Small intestine (tissue), 7 donors: Measurements from ENCODE around the gene LPP. TPM values are rescaled to one million over a fixed set of nuclear protein-coding genes. Genes with fewer than 3 reads are reported as not detected.

Source experiments
- DNase-seq, 2 donors: peaks; one replicate each; pipeline versions ENCODE4 v3.0.0 to v3.0.0-alpha.2; 2013
- FAIRE-seq: peaks from 2 replicates; lab custom pipeline; 2012; peaks lifted over from hg19 to GRCh38; lab: Jason Lieb, UNC
- H3K27ac ChIP-seq, 3 donors: one replicate each; pipeline ENCODE4 v1.5.1; 2013; ENCODE audit warnings: low read length in 2 of 3, mild to moderate bottlenecking in 2 of 3, control low read depth in 1 of 3, inconsistent platforms in 1 of 3, low read depth in 1 of 3, moderate library complexity in 1 of 3
- H3K27me3 ChIP-seq, 3 donors: one replicate each; pipeline ENCODE4 v1.6.1; 2013; ENCODE audit warnings: low read length in 3 of 3, inconsistent platforms in 1 of 3; ENCODE audit not compliant: control insufficient read depth in 3 of 3, insufficient read depth in 3 of 3
- H3K36me3 ChIP-seq, 3 donors: one replicate each; pipeline ENCODE4 v1.6.1; 2013; ENCODE audit warnings: low read length in 3 of 3, inconsistent platforms in 1 of 3, low read depth in 1 of 3, mild to moderate bottlenecking in 1 of 3, moderate library complexity in 1 of 3; ENCODE audit not compliant: control insufficient read depth in 3 of 3, insufficient read depth in 2 of 3
- H3K4me1 ChIP-seq, 3 donors: one replicate each; pipeline ENCODE4 v1.6.1; 2013; ENCODE audit warnings: low read length in 2 of 3, inconsistent platforms in 1 of 3, low read depth in 1 of 3, mild to moderate bottlenecking in 1 of 3, moderate library complexity in 1 of 3; ENCODE audit not compliant: control insufficient read depth in 3 of 3, insufficient read depth in 2 of 3
- H3K4me3 ChIP-seq, 3 donors: one replicate each; pipeline ENCODE4 v1.5.1; 2013; ENCODE audit warnings: low read length in 3 of 3, control low read depth in 1 of 3, inconsistent platforms in 1 of 3, low read depth in 1 of 3, mild to moderate bottlenecking in 1 of 3, moderate library complexity in 1 of 3
- H3K9me3 ChIP-seq, 2 donors: one replicate each; pipeline ENCODE4 v1.6.1; 2013; ENCODE audit warnings: low read depth in 1 of 2, low read length in 1 of 2; ENCODE audit not compliant: control insufficient read depth in 2 of 2, insufficient read depth in 1 of 2
- WGBS, 3 donors: extraction: QIAGEN DNeasy Blood & Tissue Kit; methylation state at CpG; one replicate each; pipeline ENCODE4 v1.1.7; 2013; 5-methylcytosine and 5-hydroxymethylcytosine counted together
- polyA plus RNA-seq, 4 donors: library from polyadenylated mRNA; stranded (reverse) in 3 of 4; unstranded in 1 of 4; fragments of 200-250 nt in 3 of 4; fragments of 120-200 nt in 1 of 4; gene quantifications; one replicate each; pipeline versions ENCODE4 v1.2.1 to v1.2.3, GENCODE V29; 2013
- donor health status: healthy with polysubstance abuse.
- donor health status: control.
- donor health status: control.
- donor health status: Bipolar disorder and iron deficiency.
- donor health status: healthy.

The LPP gene
- polyA plus RNA-seq, 4 donors = 5.4 to 35.8 (median 12.4) TPM

DNA sequence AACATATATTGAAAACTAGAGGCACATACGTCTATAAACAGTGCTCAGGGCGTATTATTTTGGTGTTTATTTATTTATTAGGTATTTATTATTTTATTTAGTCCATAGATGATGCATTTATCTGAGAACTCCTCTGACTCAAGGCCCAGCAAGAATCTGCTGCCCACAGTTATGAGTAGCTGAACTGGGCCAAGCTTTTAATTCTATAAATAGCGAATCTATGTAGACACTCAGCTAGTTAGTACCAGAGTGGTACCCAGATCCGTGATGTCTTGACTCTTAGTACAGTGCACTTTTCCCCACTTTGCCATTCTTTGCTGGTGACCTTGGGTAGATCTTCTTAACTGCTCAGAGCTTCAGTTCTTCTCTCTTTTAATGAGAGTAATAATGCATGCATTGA, 647.4 kb downstream of the LPP start:
- no peak for FAIRE-seq
- whole genome bisulfite sequencing, 3 donors = 93 to 96% (median 94%) methylated on average over 4 of the region's 4 CpGs

DNA sequence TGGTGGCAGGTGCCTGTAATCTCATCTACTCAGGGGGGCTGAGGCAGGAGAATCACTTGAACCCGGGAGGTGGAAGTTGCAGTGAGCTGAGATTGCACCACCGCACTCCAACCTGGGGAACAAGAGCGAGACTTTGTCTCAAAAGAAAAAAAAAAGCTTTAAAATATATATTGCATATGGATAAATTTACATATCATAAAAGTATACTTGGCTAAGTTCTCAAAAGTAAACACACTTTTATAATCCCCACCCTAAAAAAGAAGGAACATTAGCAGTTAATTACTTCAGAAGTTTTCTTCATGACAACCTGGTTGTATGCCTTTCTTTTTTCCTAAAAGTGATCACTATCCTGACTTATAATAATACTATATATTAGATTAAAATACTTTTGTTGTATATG, 648.7 kb downstream of the LPP start:
- no peaks in the 10 kb centered on the region for H3K36me3 ChIP-seq
- FAIRE-seq = no peak
- H3K27ac ChIP-seq = no peak overlapping the region
- 84 to 93% (median 92%) methylated on average over 3 of the region's 3 CpGs for WGBS, 3 donors
- no peak overlapping the region for H3K4me3 ChIP-seq
- no peaks in the 10 kb centered on the region for H3K9me3 ChIP-seq
- no peaks in the 10 kb centered on the region for H3K4me1 ChIP-seq
- H3K27me3 ChIP-seq = no peaks in the 10 kb centered on the region
- DNase-seq = no peak

More for the DNA sequence above, 647.4 kb downstream of the LPP start:
- no peak for DNase-seq
- Histone ChIP-seq H3K4me1 (no peaks in the 10 kb centered on the region), H3K36me3 (no peaks in the 10 kb centered on the region), H3K27me3 (no peaks in the 10 kb centered on the region), H3K9me3 (no peaks in the 10 kb centered on the region), H3K27ac (no peak overlapping the region), H3K4me3 (no peak overlapping the region)

DNA sequence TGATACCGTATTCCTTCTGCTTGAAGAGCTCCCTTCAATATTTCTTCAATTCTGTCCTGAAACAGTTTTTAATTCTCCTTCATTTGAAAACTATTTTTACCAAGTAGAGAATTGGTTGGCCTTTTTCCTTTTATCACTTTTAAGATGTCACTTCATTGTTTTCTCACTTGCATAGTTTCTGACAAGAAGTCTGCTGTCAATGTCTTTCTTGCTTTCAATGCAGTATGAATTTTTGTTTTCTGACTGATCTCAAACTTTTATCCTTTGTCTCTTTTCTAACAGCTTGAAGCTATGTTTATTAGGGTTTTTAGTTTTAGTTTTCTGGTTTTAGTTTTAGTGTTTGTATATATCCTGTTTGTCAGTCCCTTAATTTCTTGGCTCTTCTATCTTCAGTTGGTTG, 653.0 kb downstream of the LPP start:
- no peak overlapping the region for H3K4me3 ChIP-seq
- no peaks in the 10 kb centered on the region for H3K36me3 ChIP-seq
- DNase-seq = no peak
- H3K4me1 ChIP-seq = no peaks in the 10 kb centered on the region
- WGBS, 3 donors = 96 to 100% (median 100%) methylated on average over 1 of the region's 1 CpG
- no peak overlapping the region for H3K27ac ChIP-seq
- no peak for FAIRE-seq
- H3K9me3 ChIP-seq = peaks cover 0 to 8% of the 10 kb centered on the region in 2 donors
- H3K27me3 ChIP-seq = no peaks in the 10 kb centered on the region

DNA sequence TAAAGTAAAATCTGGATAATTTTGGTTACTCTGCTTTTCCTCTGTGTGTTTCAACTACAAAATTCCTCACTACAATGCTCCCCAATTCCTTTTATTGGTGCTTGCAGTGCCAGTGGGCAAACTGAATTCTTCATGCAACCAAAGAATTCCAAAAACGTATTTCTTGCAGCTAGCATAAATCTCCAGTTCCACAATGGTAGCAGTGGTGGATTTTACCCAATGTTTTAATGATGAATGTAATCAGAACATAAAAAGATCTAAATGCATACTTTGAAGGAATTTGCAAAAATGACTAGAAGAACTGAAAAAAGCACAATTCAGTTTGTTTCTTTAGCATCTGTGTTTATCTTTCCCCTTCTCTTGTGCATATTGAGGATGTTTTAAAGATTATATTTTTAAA, 658.2 kb downstream of the LPP start:
- no peak overlapping the region for H3K4me3 ChIP-seq
- H3K4me1 ChIP-seq = no peaks in the 10 kb centered on the region
- H3K27ac ChIP-seq = no peak overlapping the region
- H3K9me3 ChIP-seq = peaks cover 0 to 8% of the 10 kb centered on the region in 2 donors
- DNase-seq = no peak
- WGBS, 3 donors = 77 to 89% (median 79%) methylated on average over 1 of the region's 1 CpG
- H3K27me3 ChIP-seq = no peaks in the 10 kb centered on the region
- no peaks in the 10 kb centered on the region for H3K36me3 ChIP-seq
- no peak for FAIRE-seq

DNA sequence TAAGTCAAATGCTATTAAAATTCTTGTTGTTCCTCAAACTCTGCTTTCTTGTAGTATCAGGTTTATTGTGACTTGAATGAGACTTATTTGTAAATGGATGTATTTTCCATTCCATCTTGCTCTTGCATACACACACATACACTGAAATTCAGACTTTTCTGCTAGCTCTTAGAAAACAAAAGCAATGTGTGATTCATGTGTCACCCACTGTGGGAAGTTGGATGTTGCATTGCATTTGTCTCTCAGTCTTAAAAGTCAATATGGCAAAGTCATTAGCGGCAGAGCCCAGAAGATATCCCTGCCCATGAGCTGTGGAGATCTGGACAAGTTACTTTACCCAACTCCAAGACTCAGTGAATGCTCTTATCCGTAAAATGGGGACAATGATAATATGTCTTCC, 660.6 kb downstream of the LPP start:
- H3K9me3 ChIP-seq = no peaks in the 10 kb centered on the region
- DNase-seq = no peak
- H3K4me1 ChIP-seq = peaks cover 0 to 4% (median 0%) of the 10 kb centered on the region in 3 donors
- H3K4me3 ChIP-seq = no peak overlapping the region
- H3K36me3 ChIP-seq = no peaks in the 10 kb centered on the region
- 99 to 100% (median 99%) methylated on average over 2 of the region's 2 CpGs for WGBS, 3 donors
- no peak overlapping the region for H3K27ac ChIP-seq
- no peaks in the 10 kb centered on the region for H3K27me3 ChIP-seq
- no peak for FAIRE-seq

DNA sequence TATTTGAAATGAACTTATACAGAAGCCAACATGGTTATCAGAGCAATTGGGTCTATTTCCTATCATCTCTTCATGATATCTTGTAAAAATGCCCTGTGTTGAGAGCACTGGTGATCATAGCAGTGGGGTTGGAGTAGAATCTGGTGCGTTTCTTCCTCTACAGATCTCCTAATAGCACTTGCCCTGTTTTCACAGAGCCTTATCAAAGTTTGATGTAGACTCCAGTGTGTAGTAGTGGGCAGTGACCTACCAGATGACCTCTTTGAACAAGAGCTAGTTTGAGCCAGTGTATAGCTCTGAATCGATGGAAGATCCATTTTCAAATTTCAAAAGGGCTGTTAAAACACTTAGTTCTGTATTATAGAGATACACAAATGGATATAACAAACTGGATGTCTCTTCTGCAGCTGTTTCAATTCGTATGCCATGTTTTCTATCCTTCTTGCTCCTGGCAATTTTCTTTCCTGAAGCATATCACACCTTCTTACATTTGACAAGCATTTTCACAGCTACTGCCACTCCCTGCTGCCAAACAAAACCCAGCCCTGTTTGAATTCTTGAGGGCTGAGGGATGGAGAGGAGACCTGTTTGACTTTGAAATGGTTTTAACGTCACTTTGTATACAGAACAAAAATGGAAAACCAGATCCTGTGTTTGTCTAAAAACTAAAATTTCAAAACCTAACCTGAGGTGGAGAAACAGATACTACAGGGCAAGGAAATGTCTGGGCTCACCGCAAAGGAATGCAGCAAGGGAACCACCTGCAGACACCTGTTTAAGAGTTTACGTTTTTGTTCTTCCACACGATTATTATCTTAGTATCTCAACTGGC, 663.4 kb downstream of the LPP start:
- Histone ChIP-seq H3K4me3 (no peak overlapping the region), H3K27ac (no peak overlapping the region), H3K27me3 (no peaks in the 10 kb centered on the region), H3K36me3 (no peaks in the 10 kb centered on the region), H3K9me3 (no peaks in the 10 kb centered on the region), H3K4me1 (peaks cover 0 to 4% (median 0%) of the 10 kb centered on the region in 3 donors)
- DNase-seq (no peak), FAIRE-seq (no peak)
- 81 to 85% (median 82%) methylated on average over 7 of the region's 7 CpGs for WGBS, 3 donors

DNA sequence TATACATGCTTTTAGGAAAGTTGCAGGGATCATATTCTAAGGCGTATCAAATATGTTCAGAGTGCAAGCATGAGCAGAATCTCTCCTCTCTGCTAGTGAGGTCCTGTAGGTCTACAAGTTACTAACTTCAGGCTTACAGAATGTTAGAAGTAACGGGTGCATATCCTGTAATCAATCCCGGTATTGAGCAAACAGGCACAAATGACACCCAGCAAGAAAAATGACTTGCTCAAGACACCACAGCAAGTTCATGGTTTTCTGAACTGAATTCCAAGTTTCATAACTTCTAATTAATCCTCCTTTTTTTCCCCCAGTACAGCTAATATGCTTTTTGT, 663.9 kb downstream of the LPP start:
- Histone ChIP-seq H3K4me3 (no peak overlapping the region), H3K4me1 (peaks cover 0 to 4% (median 0%) of the 10 kb centered on the region in 3 donors), H3K27ac (no peak overlapping the region), H3K36me3 (no peaks in the 10 kb centered on the region), H3K9me3 (no peaks in the 10 kb centered on the region), H3K27me3 (no peaks in the 10 kb centered on the region)
- FAIRE-seq (no peak), DNase-seq (no peak)
- 83 to 87% (median 84%) methylated on average over 3 of the region's 3 CpGs for WGBS, 3 donors

DNA sequence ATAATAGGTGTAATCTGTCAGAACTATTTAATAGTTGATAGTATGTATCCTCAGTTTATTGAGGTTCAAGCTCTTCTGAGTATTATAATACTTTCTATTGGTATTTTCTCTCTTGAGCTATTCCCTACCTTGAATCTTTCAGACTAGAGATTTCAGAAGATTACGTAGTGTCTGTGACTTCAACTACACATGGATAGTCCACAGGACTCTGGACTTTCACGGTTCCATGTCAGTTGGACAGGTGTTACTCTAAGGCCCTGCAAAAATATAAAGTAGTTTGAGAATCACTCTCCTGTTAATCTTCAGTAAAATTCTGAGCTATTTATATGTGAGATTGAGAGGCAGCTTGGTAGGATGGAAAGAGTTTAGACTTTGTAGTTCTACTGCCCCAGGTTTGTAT, 664.3 kb downstream of the LPP start:
- Histone ChIP-seq H3K4me3 (no peak overlapping the region), H3K27me3 (no peaks in the 10 kb centered on the region), H3K4me1 (peaks cover 0 to 4% (median 0%) of the 10 kb centered on the region in 3 donors)

More for the DNA sequence above, 664.3 kb downstream of the LPP start:
- WGBS, 3 donors = 48 to 86% (median 75%) methylated on average over 2 of the region's 2 CpGs
- Histone ChIP-seq H3K36me3 (no peaks in the 10 kb centered on the region), H3K27ac (no peak overlapping the region), H3K9me3 (no peaks in the 10 kb centered on the region)
- no peak for FAIRE-seq
- DNase-seq = no peak
